Stimulated activated CD4-positive, alpha-beta T cell treated with anti-CD3 and anti-CD28 coated beads, Interleukin-12 subunit alpha, Interleukin-12 subunit beta, amount 100 ng/mL, for 24 hours (primary cell): Measurements from ENCODE around the gene EYA2.

Experiments
- DNase-seq, 2 experiments: peaks; one replicate each; pipeline ENCODE4 v3.0.0-alpha.2; 2020; ENCODE audit warnings: low read depth in 2 of 2

Gene EYA2

DNA sequence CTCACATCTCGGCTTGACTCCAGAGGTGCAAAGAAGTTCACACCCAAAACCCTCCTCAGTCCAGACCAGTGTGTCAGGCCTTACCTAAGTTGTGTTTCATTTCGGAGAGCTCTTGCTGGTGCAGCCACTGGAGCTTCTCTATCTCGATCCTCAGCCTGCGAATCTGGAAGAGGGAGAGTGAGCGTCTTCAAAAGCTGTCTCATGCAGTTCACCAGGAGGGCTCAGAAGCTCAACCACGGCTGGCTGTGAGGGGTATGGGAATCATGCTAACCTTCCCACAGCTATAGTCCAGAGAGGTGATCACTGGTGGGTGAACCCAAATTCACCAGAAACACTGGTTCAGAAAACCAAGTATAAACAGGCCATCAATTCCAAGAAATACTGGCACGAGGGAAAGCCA, 332.5 kb downstream of the EYA2 start:
- no peak for DNase-seq

- no peak for DNase-seq
Measured at GRCh38 chr20:47227576-47227975, 332.9 kb downstream of the EYA2 start.

GRCh38 chr20:47228654-47229053, 334.0 kb downstream of the EYA2 start:
- no peak for DNase-seq

DNA sequence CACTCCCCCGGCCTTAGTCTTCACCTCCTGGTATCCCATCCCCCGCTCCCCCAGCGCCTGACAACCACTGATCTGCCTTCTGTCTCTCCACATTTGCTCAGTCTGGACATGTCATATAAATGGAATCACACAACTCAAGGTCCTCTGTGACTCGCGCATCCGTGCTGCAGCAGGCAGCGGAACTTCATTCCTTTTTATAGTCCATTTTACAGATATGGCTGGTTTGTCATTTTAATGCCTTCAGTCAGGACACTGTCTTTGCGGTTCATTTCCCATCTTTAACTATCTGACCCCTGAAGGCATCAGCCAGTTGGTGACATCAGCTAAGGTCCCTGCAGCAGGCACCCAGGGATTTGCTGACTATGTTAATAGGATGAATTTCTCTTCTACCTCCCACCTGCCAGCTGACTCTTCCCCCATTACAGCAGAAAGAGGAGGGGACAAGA, 336.2 kb downstream of the EYA2 start:
- DNase-seq: no peak

DNA sequence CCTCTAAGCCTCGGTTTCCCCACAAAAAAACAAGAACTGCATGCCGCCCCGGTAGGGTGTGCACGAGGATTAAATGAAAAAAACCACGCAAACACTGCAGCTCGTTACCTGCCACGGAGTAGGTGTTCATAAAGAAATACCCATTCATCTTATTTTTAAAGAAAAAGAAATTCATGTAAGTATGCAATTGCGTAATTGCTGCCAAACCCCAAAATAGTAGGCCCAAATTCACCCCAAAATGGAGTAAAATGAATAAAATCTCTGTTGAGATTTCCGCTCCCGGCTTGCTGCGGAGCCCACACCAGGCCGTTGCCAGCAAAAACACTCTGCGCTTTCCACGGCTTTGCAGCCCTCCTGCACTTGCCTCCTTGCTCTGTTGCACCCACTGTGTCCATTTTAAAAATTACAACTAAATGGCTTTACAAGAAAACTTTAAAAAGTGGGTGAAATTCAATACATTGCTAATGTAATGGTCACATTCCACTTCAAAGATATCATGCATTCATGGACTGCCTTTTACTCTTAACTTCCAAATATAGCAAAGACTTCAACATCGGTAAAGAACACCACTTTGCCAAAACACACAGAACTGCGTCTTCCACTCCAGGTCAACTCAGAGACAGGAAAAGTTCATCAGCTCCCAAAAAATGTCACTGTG, 336.9 kb downstream of the EYA2 start:
- no peak for DNase-seq

DNA sequence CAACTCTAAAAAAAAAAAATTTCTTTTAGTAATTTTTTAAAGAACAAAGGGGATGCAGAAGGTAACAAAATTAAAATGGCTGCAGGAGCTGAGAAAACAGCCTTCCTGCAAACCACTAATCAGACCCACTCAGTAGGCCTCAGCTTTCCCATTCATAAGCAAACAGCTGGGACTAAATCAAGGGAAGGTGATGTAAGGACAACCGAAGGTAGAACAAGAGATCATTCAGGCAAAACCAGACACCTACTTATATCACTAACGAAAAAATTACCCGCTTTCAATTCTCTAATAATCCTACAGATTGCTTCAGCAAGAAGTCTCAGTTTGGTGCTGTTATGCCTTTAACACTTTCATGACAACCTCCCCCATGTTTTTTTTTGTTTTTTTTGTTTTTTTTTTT, 337.9 kb downstream of the EYA2 start:
- DNase-seq: no peak

GRCh38 chr20:47233333-47234188, 338.9 kb downstream of the EYA2 start:
- DNase-seq: no peak

DNA sequence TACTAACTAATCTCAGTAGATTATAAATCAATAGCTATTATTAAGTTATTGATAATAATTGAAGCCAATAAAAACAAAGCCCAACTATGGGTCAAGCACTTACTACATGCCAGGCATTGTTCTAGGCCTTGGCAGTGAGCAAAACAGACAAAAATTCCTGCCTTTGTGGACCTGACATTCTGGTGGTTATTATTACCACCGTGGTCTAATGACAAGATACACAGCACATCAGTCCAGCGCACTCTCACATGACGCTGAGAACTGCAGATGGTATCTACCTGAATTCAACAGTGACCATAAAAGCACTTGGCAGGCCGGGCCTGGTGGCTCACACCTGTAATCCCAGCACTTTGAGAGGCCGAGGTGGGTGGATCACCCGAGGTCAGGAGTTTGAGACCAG, 340.5 kb downstream of the EYA2 start:
- DNase-seq: no peak

GRCh38 chr20:47235853-47236638, 341.4 kb downstream of the EYA2 start:
- no peak for DNase-seq

- DNase-seq: no peak
Measured at GRCh38 chr20:47236639-47236900, 341.9 kb downstream of the EYA2 start.

- DNase-seq: no peak
Measured at GRCh38 chr20:47237715-47238114, 343.1 kb downstream of the EYA2 start.
